Esophagus (tissue), 2 donors: ENCODE data around the gene GTSE1. TPM values are rescaled to one million over a fixed set of nuclear protein-coding genes. Genes with fewer than 3 reads are reported as not detected.

Experiments used
- H3K27ac ChIP-seq, 2 donors: one replicate each; pipeline ENCODE4 v1.5.1; 2013; ENCODE audit warnings: low read depth in 2 of 2, mild to moderate bottlenecking in 2 of 2, inconsistent platforms in 1 of 2, low read length in 1 of 2, moderate library complexity in 1 of 2
- H3K27me3 ChIP-seq, 2 donors: one replicate each; pipeline ENCODE4 v1.6.1; 2013; ENCODE audit warnings: low read length in 2 of 2, control low read depth in 1 of 2, mild to moderate bottlenecking in 1 of 2; ENCODE audit not compliant: insufficient read depth in 2 of 2, control insufficient read depth in 1 of 2
- H3K36me3 ChIP-seq, 2 donors: one replicate each; pipeline ENCODE4 v1.6.1; 2013; ENCODE audit warnings: low read length in 1 of 2; ENCODE audit not compliant: control insufficient read depth in 2 of 2, insufficient read depth in 2 of 2
- H3K4me1 ChIP-seq, 2 donors: one replicate each; pipeline ENCODE4 v1.6.1; 2013; ENCODE audit warnings: low read length in 1 of 2; ENCODE audit not compliant: control insufficient read depth in 2 of 2, insufficient read depth in 2 of 2
- H3K4me3 ChIP-seq, 2 donors: one replicate each; pipeline ENCODE4 v1.5.1; 2013; ENCODE audit warnings: low read length in 2 of 2, mild to moderate bottlenecking in 2 of 2, low read depth in 1 of 2, moderate library complexity in 1 of 2
- H3K9me3 ChIP-seq, 2 donors: one replicate each; pipeline ENCODE4 v1.6.1; 2013; ENCODE audit warnings: mild to moderate bottlenecking in 2 of 2, low read depth in 1 of 2, low read length in 1 of 2, moderate library complexity in 1 of 2; ENCODE audit not compliant: control insufficient read depth in 2 of 2, insufficient read depth in 1 of 2
- WGBS, 2 donors: extraction: QIAGEN DNeasy Blood & Tissue Kit; methylation state at CpG; one replicate each; pipeline ENCODE4 v1.1.7; 2013; 5-methylcytosine and 5-hydroxymethylcytosine counted together
- polyA plus RNA-seq, 2 donors: library from polyadenylated mRNA; stranded (reverse); fragments of 200-250 nt; gene quantifications; one replicate each; pipeline ENCODE4 v1.2.3, GENCODE V29; 2013
- donor health status: healthy with polysubstance abuse.
- donor health status: Bipolar disorder and iron deficiency.

The GTSE1 gene, protein sequence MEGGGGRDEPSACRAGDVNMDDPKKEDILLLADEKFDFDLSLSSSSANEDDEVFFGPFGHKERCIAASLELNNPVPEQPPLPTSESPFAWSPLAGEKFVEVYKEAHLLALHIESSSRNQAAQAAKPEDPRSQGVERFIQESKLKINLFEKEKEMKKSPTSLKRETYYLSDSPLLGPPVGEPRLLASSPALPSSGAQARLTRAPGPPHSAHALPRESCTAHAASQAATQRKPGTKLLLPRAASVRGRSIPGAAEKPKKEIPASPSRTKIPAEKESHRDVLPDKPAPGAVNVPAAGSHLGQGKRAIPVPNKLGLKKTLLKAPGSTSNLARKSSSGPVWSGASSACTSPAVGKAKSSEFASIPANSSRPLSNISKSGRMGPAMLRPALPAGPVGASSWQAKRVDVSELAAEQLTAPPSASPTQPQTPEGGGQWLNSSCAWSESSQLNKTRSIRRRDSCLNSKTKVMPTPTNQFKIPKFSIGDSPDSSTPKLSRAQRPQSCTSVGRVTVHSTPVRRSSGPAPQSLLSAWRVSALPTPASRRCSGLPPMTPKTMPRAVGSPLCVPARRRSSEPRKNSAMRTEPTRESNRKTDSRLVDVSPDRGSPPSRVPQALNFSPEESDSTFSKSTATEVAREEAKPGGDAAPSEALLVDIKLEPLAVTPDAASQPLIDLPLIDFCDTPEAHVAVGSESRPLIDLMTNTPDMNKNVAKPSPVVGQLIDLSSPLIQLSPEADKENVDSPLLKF
- 1 to 10 TPM; 5.0 to 7.4 TPM for polyA plus RNA-seq

DNA sequence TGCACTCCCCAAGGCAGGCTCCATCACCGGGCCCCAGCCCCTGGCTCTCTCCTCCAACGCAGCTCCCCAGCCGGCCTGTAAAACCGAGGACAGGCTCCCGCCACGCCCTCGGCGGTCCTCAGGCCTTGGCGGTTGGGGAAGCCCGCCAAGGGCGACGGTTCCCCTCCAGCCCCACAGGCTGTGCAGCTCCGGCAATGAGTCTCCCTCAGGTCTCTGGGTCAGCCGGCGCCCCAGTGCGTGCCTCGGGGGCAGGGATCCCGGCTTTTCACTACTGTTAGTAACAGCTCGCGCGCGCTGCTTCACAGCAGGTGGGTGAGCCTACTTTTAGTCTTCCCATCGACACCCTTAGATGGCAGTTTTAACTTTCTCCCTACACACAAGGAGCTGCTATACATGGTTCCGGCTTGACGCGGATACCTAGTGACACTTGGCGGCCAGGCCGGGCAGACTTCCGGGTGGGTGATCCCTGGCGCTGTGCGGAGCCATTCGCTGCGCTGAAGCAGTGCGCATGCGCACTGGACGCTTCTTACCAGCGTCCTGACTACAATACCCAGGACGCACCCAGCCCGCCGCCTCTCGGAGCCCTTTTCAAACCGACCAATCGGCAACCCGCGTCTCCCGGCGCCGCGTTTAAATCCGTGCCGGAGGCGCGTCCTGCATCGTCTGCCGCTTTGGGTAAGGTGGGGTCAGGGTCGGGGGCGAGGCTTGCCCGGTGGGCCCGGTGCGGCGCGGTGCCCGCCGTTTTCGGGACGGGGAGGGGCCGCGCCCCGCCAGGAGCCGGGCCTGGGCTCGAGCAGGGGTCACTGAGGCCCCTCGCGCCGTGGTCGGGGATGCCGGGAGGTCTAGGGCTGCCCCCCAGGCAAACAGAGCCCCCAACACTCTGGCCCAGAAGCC is at the start of gene GTSE1:
GTSE1 (plus strand) TSS at position 614 of the 894 bp plus-strand sequence. CDS start 531 bp downstream, outside the sequence.
- peak within 1 kb of the TSS; percentile 94 to 96 for H3K27ac ChIP-seq
- no peaks in the 10 kb centered on the region for H3K27me3 ChIP-seq
- WGBS, 2 donors = 0 to 1% methylated on average over 76 of the region's 76 CpGs
- H3K4me3 ChIP-seq = peak within 1 kb of the TSS; percentile 54 to 60
- no peaks in the 10 kb centered on the region for H3K9me3 ChIP-seq
- H3K4me1 ChIP-seq = peaks cover 3 to 9% of the 10 kb centered on the region in 2 donors
- H3K36me3 ChIP-seq = peaks cover 4 to 5% of the 10 kb centered on the region in 2 donors

DNA sequence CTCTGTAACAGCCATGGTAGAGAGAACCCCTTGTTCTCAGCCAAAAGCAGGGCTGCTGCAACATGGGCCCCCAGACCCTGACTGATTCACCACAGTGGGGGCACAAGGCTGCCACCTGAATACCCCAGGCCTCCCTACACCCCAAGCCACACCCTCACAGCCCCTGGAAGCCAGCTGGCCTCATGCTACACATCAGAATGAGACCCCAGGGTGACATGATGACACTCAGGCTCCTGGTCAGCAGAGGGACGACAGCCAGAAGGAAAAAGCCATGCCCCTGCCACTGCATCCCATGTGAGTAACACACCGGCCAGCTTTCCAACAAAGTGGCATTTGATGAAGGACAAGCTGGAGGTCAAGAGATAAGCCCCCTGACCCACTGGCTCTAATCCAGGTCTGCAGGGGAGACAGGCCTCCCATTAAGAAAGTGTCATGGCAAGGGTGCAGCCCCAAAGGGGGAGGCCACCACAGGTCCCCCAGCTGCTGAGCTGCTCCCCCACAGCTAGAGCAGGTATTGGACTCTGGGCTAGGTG is 49.2 kb upstream of the GTSE1 start:
- Histone ChIP-seq H3K4me3 (no peak overlapping the region), H3K27ac (no peak overlapping the region), H3K9me3 (no peaks in the 10 kb centered on the region), H3K27me3 (no peaks in the 10 kb centered on the region), H3K4me1 (peaks cover 7 to 10% of the 10 kb centered on the region in 2 donors), H3K36me3 (peaks cover 0 to 5% of the 10 kb centered on the region in 2 donors)
- 89 to 94% methylated on average over 2 of the region's 2 CpGs for WGBS, 2 donors

DNA sequence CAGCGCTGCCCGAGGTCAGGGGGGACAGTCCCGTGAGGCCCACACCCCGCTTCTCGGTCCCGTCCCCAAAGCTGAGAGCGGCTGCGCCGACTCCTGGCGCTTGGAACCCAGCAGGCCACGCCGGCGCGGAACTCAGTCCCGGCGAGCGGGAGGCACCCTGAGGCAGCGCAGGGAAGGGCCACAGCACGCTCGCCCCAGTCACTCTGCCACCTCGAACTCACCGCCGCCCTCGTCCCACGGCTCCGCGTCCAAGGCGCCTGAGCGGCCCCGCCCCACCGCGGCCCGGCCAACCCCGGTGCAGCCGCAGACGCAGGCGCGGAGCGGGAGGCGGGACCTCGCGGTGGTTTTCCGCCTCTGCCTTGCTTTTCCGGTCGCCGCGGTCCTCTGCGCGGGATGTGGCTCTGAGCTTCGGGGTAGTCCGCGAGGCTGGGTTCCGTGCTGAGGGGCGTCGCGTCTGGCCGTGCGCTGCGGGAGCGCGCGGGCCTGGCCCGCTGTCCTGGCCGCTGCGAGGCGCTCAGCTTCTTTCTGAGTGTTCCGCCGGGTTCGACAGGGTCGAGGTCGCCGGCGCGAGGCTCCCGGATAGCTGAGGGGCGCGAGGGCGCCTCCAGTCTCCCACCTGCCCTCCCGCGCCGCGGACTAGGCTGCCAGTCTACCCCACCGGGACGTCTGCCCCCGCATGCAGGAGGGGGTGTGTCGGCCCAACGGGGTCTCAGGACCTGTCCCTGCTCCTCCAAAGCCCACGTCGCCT is 46.5 kb upstream of the GTSE1 start, which contains the start of gene CDPF1:
CDPF1 (minus strand) TSS at position 259 of the 748 bp plus-strand sequence. CDS start 2,009 bp downstream, outside the sequence.
- Histone ChIP-seq H3K9me3 (no peaks in the 10 kb centered on the region), H3K27ac (peak within 1 kb of the TSS; percentile 88 to 91), H3K27me3 (no peaks in the 10 kb centered on the region), H3K4me3 (peak within 1 kb of the TSS; percentile 60 to 92), H3K4me1 (peaks cover 5 to 10% of the 10 kb centered on the region in 2 donors), H3K36me3 (no peaks in the 10 kb centered on the region)
- 0% methylated on average over 80 to 89 of the region's 89 CpGs for WGBS, 2 donors

DNA sequence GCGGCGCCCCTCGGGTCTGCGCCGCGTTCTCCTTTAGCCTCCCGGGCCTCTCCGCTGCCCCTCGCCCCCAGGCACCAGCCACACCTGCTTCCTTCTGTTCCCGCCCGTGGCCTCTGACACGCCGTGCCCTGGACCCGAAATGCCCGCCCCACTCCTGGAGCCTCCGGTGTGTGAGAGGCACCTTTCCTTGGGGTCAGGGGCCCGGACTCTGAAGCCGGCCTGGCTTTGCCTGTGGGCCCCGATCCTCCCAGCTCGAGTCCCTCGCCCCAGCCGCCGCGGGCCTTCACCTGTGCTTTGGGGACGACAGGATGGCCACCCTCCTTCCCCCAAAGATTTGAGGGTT is 45.9 kb upstream of the GTSE1 start:
- Histone ChIP-seq H3K27ac (peak overlapping the region in 1 of 2 donors; percentile 88), H3K4me3 (peak overlapping the region; percentile 60 to 92), H3K27me3 (no peaks in the 10 kb centered on the region), H3K36me3 (no peaks in the 10 kb centered on the region), H3K4me1 (peaks cover 5 to 6% of the 10 kb centered on the region in 2 donors), H3K9me3 (no peaks in the 10 kb centered on the region)
- 11% methylated on average over 24 to 25 of the region's 25 CpGs for WGBS, 2 donors

DNA sequence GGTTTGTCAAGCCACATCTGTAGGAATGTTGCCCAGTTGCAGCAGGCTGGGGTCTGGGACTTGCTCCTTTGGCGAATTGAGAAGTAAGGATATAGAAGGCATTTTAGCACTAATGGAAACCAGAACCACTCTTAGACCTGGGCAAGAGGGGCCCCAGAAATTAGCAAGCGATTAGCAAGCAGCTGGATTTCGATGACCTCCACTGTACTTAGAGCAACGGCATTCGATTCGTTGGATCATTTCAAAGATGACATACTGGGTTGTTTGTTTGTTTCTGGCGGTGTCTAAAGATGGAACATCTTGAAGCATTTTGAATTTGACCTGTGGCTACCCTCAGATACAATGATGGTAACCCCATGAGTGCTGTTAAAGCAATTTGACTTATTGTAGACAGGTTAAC is 45.4 kb upstream of the GTSE1 start:
- H3K9me3 ChIP-seq = no peaks in the 10 kb centered on the region
- no peaks in the 10 kb centered on the region for H3K36me3 ChIP-seq
- H3K4me3 ChIP-seq = no peak overlapping the region
- H3K27me3 ChIP-seq = no peaks in the 10 kb centered on the region
- H3K27ac ChIP-seq = no peak overlapping the region
- H3K4me1 ChIP-seq = peaks cover 5 to 6% of the 10 kb centered on the region in 2 donors
- WGBS, 2 donors = 78 to 86% methylated on average over 7 of the region's 7 CpGs

DNA sequence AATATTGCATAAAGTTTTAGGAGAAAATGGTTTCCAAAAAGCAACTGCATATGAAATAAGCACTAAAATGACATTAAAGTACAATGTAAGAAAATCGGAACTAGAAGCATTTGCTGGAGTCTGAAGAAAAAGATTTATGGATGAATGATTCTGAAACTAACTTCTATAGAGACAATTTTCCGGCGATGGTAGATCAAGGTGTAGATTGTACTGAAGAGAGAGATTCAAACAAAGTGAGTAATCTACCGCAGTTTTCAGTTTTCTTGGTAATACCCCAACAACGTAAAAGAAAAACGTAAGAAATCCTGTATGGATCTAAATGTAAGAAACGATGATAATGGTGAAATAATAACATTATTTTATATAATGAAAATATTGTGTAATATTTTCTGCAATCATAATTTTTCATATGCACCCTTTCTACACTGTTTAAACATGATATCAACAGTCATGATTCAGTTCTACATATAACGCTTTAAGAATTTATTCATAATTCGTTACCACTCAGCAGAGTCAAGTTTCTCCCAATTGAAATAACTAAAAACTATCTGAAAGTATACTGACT is 44.8 kb upstream of the GTSE1 start:
- Histone ChIP-seq H3K27me3 (no peaks in the 10 kb centered on the region), H3K27ac (no peak overlapping the region), H3K36me3 (no peaks in the 10 kb centered on the region), H3K4me1 (peaks cover 5 to 6% of the 10 kb centered on the region in 2 donors), H3K9me3 (no peaks in the 10 kb centered on the region), H3K4me3 (no peak overlapping the region)
- WGBS, 2 donors = 83 to 87% methylated on average over 9 of the region's 9 CpGs

DNA sequence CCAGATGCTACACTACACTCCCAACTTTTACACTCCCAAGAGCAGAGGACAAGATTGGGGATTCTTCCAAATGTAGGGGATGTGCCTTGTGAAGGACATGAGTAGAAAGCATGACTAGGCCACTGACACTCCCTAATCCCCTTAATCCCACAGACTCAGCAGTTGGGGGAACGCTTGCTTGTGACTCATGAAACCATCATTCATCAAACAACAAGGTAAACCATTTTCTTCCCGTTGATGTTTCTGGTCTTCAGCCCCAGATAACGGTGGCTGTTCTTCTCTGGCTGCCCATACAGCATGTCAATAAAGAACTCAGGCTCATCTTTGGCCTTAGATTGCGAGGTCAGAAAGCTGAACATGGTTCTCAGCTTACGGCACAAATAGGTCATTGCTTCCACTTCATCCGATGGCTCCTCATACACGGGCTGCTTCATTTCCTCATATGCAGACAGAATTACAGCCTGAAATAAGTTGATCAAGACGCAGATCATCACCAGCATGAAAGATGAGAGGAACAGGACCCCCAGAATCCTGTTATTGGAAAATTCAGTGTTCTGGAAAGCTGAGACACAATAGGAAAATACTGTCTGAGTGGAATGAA is 40.2 kb upstream of the GTSE1 start:
- H3K27ac ChIP-seq = no peak overlapping the region
- H3K4me3 ChIP-seq = no peak overlapping the region
- no peaks in the 10 kb centered on the region for H3K36me3 ChIP-seq
- WGBS, 2 donors = 53 to 70% methylated on average over 8 of the region's 8 CpGs
- H3K4me1 ChIP-seq = no peaks in the 10 kb centered on the region
- no peaks in the 10 kb centered on the region for H3K27me3 ChIP-seq
- no peaks in the 10 kb centered on the region for H3K9me3 ChIP-seq

DNA sequence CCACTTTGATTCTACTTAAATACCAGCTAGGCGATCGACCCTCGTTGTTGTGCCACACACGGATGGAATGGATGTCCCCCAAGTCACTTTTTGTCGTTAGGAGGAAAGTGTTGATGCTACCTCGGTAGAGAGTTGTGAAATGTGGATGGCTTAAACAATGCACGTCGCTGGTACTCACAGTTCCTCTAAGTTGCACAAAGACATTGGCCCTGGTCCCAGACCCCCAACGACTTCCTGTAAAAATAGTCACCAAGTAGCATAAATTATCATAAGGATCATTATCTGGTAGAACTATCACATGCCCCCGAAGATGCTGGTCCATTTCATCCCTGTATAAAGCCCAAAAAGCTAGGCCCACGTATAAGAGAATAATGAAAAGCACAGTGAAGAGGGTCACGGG is 37.3 kb upstream of the GTSE1 start:
- WGBS, 2 donors = 80% methylated on average over 12 of the region's 12 CpGs
- Histone ChIP-seq H3K4me1 (peaks cover 2 to 8% of the 10 kb centered on the region in 2 donors), H3K27ac (no peak overlapping the region), H3K27me3 (no peaks in the 10 kb centered on the region), H3K9me3 (no peaks in the 10 kb centered on the region), H3K36me3 (no peaks in the 10 kb centered on the region), H3K4me3 (no peak overlapping the region)
